ENCODE data around the gene BCL7A. TPM values are rescaled to one million over a fixed set of nuclear protein-coding genes. Genes with fewer than 3 reads are reported as not detected.

BCL7A gene
- total and polyA plus RNA-seq, 2 experiments from 2014 or later = 12.7 to 14.9 TPM

- no peak overlapping the region for H3K4me2 ChIP-seq
- peaks cover 3% of the 10 kb centered on the region; the same call in 2 of the 3 replicates for H3K36me3 Mint-ChIP-seq (ENCODE audit: low read depth)
Measured at GRCh38 chr12:121976950-121977349, 44.7 kb upstream of the BCL7A start.

More at GRCh38 chr12:121976950-121977349, 44.7 kb upstream of the BCL7A start:
- Mint-ChIP-seq H3K9me3 (peaks cover 22% of the 10 kb centered on the region), H3K27ac (no peak overlapping the region), H3K27me3 (ENCODE audit: insufficient read depth, low read depth, poor library complexity) (peaks cover 5% of the 10 kb centered on the region), H3K4me3 (no peak overlapping the region), H3K4me1 (peaks cover 9% of the 10 kb centered on the region)
- Histone ChIP-seq H4K20me1 (replicated peaks; ENCODE audit: insufficient read depth) (no peaks in the 10 kb centered on the region), H3K4me1 (ENCODE audit: insufficient read depth) (no peaks in the 10 kb centered on the region), H3K79me2 (replicated peaks; ENCODE audit: insufficient read depth) (no peaks in the 10 kb centered on the region), H3K36me3 (ENCODE audit: insufficient read depth) (no peaks in the 10 kb centered on the region), H3F3A (replicated peaks; ENCODE audit: low read depth) (no peaks in the 10 kb centered on the region), H3K27me3 (ENCODE audit: insufficient read depth) (no peaks in the 10 kb centered on the region), H3K4me3 (no peak overlapping the region), H3K9me2 (ENCODE audit: insufficient read depth) (no peaks in the 10 kb centered on the region), H2AFZ (no peak overlapping the region), H3K27ac (ENCODE audit: low read depth) (no peak overlapping the region)
- DNase-seq (ENCODE audit: low spot score) (no peak), ATAC-seq (no peak)
- no peak for TF ChIP-seq POLR2AphosphoS5 (IDR thresholded peaks at IDR 0.05; ENCODE audit: low read depth)
- TF ChIP-seq EZH2phosphoT487 (IDR thresholded peaks at IDR 0.05; ENCODE audit: unreplicated experiment) = no peak
- no peak for TF ChIP-seq NANOG (IDR thresholded peaks at IDR 0.05; ENCODE audit: borderline replicate concordance)
- TF ChIP-seq ZNF331 (CRISPR knock-in tag; IDR thresholded peaks at IDR 0.05; ENCODE audit: low read depth) = no peak
- no peak for TF ChIP-seq EZH2 (IDR thresholded peaks at IDR 0.05; ENCODE audit: low read depth, unreplicated experiment)
- no peak for TF ChIP-seq ZNF462 (CRISPR knock-in tag; IDR thresholded peaks at IDR 0.05)
- TF ChIP-seq JUNB (IDR thresholded peaks at IDR 0.05; ENCODE audit: unreplicated experiment) = no peak
- TF ChIP-seq REST (IDR thresholded peaks at IDR 0.05; ENCODE audit: unreplicated experiment) = no peak
- TF ChIP-seq CTCF (conservative IDR thresholded peaks at IDR 0.05; ENCODE audit: low read depth in 2 of 2) = no peak
- TF ChIP-seq ETS1 (IDR thresholded peaks at IDR 0.05) = no peak
- TF ChIP-seq ZNF114 (CRISPR knock-in tag; IDR thresholded peaks at IDR 0.05) = no peak
- TF ChIP-seq CREB1 (CRISPR knock-in tag; IDR thresholded peaks at IDR 0.05; ENCODE audit: low read depth) = no peak
- TF ChIP-seq STAT1 (IDR thresholded peaks at IDR 0.05; ENCODE audit: unreplicated experiment) = no peak
